UCSD-AML1 (cell line): Measurements from ENCODE around the gene MAGI3.
"Not testable (repeated sequence)": the region's sequence is repeated elsewhere in the genome, so short reads cannot be mapped to it uniquely, and the experiment has no call there.

Experiments used
- DNase-seq: peaks from one replicate; lab custom pipeline; 2025; ENCODE audit not compliant: unreplicated experiment; lab: John Stamatoyannopoulos, UW

Gene MAGI3

DNA sequence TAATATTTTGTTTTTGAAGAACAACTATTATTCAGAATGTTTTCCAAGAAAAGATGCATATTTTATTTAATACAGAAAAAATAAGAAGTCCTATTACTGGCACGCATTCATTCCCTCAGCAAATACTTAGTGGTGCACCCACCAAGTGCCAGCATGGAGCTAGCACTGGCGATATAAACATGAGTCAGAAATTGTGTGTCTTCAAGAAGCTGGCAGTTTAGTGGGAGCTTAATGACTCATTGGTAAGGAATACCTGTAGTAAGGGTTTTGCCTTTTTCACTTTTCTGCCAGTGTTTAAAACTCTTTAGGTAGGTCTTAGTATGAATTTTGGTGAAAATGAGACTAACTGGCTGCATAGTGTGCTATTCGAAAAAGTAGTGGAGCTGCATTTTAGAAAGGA, 6.3 kb downstream of the MAGI3 start:
- no peak for DNase-seq

DNA sequence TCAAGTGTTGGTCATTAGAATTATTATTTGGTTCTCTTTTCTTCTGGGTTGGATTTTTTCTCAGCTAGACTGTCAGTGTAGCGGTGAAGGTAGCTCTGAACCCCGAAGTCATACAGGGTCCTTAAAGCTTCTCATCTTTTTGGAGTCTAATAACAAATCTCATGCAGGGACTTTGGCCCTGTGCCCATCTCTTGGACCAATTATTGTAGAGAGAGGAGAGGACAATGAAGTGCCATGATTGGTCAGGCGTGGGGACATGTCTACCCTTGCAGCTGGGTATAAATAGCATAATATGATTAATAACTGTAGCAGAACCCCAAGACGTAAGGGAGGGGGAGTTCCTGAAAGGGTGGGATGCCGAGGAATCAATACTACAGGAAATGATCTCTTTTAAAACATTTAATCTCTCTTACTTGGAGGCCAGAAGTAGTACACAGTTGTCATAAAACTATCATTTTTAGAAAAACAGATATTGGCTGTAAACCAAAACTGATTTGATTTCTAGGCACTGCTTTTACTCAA, 8.8 kb downstream of the MAGI3 start:
- no peak for DNase-seq

DNA sequence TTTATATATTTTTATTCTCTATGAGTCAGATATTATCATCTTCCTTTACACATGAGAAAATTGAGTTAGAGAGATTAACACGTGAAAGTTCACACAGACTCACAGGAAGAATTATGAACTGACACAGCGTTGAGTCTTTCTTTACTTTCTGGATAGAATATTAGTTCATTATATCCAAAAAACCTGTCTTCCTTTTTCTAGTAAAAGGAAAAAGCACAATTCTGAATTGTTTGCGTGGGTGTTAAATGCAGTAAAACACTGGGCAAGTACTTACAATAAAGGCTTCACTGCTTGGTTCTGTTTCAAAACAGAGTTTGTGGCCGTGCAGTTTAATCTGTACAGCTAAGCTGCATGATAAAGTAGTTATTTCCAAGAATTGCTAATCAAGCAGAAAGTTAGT, 10.8 kb downstream of the MAGI3 start:
- DNase-seq, result no peak

DNA sequence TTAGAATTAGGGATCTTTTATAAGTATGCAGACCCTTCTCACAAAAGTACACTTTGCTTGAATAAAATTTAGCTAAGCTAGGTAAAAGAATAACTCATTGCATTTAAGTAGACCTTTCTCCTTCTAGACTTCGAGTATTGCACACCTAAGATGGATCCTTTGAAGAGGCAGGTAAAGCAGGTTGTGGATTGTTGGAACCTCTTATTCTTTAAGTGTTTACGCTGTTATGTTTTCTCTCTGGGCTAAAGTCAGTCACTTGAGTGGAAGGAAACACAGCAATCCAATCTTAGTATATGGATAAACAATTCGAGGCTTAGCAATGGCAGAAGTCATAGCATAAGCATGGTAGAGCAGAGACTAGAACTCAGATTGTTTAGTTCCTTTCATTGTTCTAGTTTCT, 11.4 kb downstream of the MAGI3 start:
- DNase-seq, result no peak

DNA sequence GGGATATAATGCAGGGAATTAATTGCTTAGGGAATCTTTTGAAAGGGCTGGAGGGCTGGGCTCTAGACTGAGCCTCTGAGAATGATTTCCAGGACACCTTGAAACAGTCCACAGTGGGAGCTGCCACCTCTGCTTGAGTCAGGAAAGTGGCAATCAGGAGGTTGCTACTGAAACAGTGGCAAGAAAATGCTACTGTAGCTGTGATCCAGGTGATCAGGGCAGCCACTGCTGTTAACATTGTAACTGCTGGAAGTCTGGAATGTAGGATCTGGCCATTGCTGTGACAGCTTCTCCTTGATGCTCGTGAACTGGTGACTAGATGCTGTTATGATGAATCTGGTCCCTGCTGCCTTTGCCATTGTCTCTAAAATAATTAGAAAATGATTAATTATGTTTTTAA, 12.8 kb downstream of the MAGI3 start:
- no peak for DNase-seq

DNA sequence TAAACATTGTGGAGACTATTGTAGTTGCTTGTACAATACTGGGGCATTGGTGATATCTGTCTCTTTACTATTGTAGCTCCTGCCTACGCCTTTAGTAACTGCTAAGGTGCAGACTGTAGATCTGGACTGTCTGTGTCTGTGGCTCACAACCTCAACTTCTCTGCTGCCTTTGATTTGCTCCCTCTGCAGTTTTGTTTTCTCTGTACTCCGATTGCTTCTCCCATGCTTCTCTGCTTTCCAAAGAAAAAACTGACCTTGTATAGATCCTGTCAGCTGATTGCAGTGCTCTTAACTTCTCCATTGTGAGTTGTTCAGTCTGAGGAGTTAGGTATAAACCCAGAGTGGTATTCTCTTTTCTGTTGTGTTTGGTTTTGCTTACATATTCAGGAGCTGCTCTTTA, 15.3 kb downstream of the MAGI3 start:
- DNase-seq, result no peak

- not testable (repeated sequence) for DNase-seq
Measured at GRCh38 chr1:113406149-113406548, 15.8 kb downstream of the MAGI3 start.

DNA sequence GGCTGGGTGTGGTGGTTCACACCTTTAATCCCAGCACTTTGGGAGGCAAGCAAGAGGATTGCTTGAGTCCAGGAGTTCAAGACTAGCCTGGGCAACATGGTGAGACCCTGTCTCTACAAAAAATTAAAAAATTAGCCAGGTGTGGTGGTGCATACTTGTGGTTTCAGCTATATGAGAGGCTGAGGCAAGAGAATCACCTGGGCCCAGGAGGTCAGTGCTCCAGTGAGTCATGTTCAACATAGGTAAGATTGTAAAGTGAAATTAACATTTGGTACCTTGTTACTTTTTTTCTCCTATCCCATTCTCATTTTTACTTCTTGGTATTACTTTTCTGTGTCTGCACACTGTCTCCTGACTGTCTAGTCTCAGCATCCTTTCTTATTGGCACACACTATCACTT, 19.0 kb downstream of the MAGI3 start:
- no peak for DNase-seq

- not testable (repeated sequence) for DNase-seq
Measured at GRCh38 chr1:113412020-113412419, 21.7 kb downstream of the MAGI3 start.

DNA sequence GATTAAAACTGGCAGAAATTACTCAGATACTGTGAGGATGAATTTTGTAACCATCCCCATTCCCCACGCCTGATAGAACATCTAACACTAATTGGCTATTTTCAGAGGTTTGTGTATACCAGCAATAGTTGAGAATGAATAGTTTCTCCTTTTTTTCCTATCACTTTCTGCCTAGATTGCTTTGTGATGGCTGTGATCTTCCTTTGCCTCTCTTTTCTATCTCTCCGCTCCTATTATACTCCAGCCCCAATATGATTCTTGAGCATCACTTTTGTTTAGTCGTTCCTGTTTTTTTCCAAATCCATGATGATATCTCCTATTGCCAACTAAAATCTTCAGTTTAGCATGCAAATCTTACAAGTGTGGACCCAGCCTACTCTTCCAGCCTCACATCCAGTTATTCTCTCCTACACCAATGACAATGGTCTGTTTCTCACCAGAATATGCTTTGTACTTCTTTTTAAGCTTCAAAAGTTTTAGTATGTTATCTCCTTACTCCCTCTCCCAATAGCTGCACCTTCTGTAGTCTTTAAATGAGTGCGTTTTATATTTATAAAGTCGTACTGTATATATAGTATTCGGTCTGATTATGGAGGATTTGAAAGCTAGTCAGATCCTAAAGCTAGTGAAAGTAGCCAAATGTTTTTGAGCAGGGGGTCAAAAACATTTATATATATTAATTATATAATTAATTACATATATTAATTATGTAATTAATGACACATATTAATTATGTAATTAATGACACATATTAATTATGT, 25.2 kb downstream of the MAGI3 start:
- DNase-seq, result no peak

- DNase-seq, result not testable (repeated sequence)
Measured at GRCh38 chr1:113416071-113416470, 25.8 kb downstream of the MAGI3 start.

GRCh38 chr1:113416496-113416895, 26.2 kb downstream of the MAGI3 start:
- DNase-seq, result no peak

- DNase-seq, result no peak
Measured at GRCh38 chr1:113422315-113423068, 32.2 kb downstream of the MAGI3 start.

DNA sequence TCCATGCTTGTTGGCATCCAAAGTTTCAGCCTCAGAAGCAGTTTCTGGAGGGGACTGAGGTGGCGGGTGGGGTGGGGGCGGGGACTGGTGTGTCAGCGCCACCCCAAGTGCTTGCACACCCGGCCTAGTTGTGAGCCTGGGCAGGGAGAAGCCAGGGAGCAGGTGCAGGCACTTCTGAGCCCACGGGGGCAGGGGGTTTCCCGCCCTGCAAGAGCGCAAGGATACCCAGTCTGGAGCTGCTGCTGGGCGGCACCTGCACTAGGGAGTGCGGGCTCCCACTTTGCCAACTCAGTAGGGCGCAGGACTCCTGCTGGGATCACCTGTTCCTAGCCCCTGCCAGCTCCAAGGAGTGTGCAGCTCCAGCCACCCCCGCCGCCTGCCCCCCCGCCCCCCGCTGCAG, 33.5 kb downstream of the MAGI3 start:
- DNase-seq, result no peak

GRCh38 chr1:113429461-113430153, 39.3 kb downstream of the MAGI3 start:
- no peak for DNase-seq

GRCh38 chr1:113433184-113433583, 42.9 kb downstream of the MAGI3 start:
- no peak for DNase-seq

DNA sequence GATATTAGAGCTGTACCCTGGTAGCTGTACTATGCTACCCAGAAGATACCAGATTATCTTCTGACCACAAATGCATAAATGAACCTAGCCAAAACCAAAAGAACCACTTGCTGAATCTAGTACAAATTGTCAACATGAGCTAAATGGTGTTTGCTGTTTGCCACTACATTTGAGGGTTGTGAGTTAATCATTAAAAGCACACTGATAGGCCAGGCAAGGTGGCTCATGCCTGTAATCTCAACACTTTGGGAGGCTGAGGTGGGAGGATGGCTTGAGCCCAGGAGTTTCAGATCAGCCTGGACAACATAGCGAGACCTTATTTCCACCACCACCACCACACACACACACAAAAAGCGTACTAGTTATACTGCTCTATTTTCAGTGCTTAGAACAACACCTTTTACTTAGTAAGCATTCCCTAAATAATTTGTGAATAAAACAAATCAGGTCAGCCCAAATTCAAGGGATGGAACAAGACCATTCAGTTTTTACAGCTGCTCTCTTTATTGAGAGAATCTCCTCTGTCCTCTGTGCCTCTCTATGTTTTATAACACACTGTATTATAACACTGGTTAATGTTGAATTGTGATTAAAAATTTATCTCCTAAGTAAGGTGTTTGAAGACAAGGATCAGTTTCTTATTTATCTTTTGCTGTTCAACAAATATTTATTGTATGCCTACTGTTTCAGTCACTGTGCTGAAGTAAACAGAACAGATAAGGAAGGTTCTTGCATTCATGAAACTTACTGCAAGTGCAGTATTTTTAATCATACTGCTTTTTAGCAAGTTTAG, 44.0 kb downstream of the MAGI3 start:
- DNase-seq, result no peak

GRCh38 chr1:113434874-113435175, 44.5 kb downstream of the MAGI3 start:
- DNase-seq, result no peak

DNA sequence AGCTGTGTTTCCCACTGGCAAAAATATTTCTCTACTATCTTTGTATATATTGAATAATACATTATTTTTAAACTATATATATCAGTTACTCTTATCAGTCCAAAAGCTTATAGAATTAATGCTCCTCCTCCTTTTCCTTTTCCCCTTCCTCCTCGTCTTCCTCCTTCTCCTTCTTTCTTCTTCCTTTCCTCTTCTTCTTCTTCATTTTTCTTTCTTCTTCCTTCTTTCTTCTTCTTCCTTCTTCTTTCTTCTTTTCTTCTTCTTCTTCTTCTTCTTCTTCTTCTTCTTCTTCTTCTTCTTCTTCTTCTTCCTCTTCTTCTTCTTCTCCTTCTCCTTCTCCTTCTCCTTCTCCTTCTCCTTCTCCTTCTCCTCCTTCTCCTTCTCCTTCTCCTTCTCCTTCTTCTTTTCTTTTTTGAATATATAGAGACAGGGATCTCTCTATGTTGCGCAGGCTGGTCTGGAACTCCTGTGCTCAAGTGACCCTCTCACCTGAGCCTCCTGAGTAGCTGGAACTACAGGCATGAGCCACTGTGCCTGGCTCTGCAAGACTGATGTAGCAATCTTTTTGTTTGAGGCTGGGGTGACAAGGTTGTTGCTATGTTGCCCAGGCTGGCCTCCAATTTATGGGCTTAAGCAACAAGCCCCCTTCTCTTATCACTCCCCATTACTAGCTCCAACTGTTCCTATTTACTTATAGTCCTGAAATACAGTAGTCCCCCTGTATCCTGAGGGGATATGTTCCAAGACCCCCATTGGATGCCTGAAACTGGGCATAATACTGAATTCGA, 47.4 kb downstream of the MAGI3 start:
- DNase-seq, result no peak

DNA sequence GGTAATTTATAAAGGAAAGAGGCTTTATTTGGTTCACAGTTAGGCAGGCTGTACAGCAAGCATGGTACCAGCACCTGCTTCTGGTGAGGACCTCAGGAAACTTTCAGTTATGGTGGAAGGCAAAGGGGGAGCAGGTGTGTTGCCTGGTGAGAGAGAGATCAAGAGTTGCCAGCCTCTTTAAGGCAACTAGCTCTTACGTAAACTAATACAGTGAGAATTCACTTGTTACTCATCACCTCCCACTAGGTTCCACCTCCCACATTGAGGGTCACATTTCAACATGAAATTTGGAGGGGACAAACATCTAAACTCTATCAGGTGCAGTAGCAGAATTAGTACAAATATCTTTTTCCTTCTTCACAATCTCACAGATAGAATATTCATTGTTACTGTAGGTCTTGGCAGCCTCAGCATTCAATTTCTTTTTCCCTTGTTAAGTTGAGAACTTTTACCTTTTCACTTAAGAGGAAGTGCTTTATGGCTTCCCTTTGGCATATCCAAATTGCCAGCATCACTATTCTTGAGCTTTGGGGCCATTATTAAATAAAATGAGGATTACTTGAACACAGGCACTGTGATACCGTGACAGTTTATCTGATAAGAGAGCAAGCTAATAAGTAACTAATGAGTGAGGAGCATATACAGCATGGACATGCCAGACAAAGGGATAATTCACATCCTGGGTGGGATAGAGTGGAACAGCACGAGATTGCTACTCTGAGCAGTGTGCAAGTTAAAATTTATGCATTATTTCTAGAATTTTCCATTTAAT, 48.4 kb downstream of the MAGI3 start:
- DNase-seq, result no peak
